Rectal smooth muscle tissue (tissue), 1 donor: Measurements from ENCODE around the gene NKD1.

Experiments
- H3K27ac ChIP-seq: one replicate; pipeline ENCODE4 v1.7.0; 2013; ENCODE audit warnings: low read depth, low read length, inconsistent platforms
- H3K27me3 ChIP-seq: one replicate; pipeline ENCODE4 v1.7.0; 2013; ENCODE audit warnings: low read length; ENCODE audit not compliant: control insufficient read depth, insufficient read depth
- H3K36me3 ChIP-seq: one replicate; pipeline ENCODE4 v1.7.0; 2013; ENCODE audit warnings: low read length; ENCODE audit not compliant: control insufficient read depth, insufficient read depth
- H3K4me1 ChIP-seq: one replicate; pipeline ENCODE4 v1.7.0; 2013; ENCODE audit warnings: low read length; ENCODE audit not compliant: control insufficient read depth, insufficient read depth
- H3K4me3 ChIP-seq: one replicate; pipeline ENCODE4 v1.7.0; 2013; ENCODE audit warnings: low read length
- H3K9ac ChIP-seq: one replicate; pipeline ENCODE4 v1.7.0; 2013; ENCODE audit warnings: low read length

NKD1 gene

GRCh38 chr16:50585331-50585776 is 37.2 kb downstream of the NKD1 start:
- Histone ChIP-seq H3K36me3 (no peaks in the 10 kb centered on the region), H3K4me3 (no peak overlapping the region), H3K9ac (no peak overlapping the region), H3K27me3 (no peaks in the 10 kb centered on the region), H3K27ac (peak overlapping the region; percentile 90), H3K4me1 (peaks cover 12% of the 10 kb centered on the region)

DNA sequence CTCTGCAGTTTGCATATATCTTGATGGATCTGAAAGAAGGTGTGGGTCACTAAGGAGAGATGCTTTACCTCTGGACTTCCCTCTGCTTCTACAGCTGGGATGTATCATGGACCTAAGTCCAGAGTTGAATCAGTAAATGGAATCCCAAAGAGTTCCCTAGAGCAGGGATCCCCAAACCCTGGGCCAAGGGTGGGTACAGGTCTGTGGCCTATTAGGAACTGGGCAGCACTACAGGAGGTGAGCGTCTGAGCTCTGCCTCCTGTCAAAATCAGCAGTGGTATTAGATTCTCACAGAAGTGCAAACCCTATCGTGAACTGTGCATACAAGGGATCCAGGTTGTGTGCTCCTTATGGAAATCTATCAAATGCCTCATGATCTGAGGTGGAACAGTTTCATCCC is 39.3 kb downstream of the NKD1 start:
- H3K4me3 ChIP-seq: no peak overlapping the region
- H3K36me3 ChIP-seq: no peaks in the 10 kb centered on the region
- H3K27ac ChIP-seq: no peak overlapping the region
- H3K4me1 ChIP-seq: peaks cover 20% of the 10 kb centered on the region
- H3K27me3 ChIP-seq: no peaks in the 10 kb centered on the region
- H3K9ac ChIP-seq: no peak overlapping the region

GRCh38 chr16:50588276-50588675 is 40.1 kb downstream of the NKD1 start:
- Histone ChIP-seq H3K36me3 (no peaks in the 10 kb centered on the region), H3K27me3 (no peaks in the 10 kb centered on the region), H3K4me3 (no peak overlapping the region), H3K9ac (no peak overlapping the region), H3K27ac (no peak overlapping the region), H3K4me1 (peaks cover 26% of the 10 kb centered on the region)

DNA sequence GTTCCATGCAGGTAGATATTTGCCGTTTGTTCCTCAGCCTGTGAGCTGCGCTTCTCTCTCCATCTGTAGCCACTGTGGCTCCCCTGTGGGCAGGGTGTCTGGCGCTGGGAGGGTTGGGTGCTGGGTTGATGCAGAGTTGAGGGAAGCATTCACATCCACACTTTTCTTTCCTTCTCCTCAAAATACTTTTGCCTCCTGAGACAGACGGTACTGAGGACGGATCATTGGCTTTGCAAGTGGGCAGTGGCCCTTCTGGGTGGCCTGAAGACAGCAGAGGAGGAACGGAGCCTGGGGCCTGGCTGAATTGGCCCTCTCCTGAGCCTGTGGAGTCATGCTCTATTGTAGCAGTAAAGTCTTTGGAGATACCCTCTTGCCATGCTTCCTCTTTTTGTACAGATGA is 43.0 kb downstream of the NKD1 start:
- Histone ChIP-seq H3K4me1 (peaks cover 18% of the 10 kb centered on the region), H3K27me3 (no peaks in the 10 kb centered on the region), H3K27ac (peak overlapping the region; percentile 79), H3K9ac (no peak overlapping the region), H3K4me3 (no peak overlapping the region), H3K36me3 (no peaks in the 10 kb centered on the region)

DNA sequence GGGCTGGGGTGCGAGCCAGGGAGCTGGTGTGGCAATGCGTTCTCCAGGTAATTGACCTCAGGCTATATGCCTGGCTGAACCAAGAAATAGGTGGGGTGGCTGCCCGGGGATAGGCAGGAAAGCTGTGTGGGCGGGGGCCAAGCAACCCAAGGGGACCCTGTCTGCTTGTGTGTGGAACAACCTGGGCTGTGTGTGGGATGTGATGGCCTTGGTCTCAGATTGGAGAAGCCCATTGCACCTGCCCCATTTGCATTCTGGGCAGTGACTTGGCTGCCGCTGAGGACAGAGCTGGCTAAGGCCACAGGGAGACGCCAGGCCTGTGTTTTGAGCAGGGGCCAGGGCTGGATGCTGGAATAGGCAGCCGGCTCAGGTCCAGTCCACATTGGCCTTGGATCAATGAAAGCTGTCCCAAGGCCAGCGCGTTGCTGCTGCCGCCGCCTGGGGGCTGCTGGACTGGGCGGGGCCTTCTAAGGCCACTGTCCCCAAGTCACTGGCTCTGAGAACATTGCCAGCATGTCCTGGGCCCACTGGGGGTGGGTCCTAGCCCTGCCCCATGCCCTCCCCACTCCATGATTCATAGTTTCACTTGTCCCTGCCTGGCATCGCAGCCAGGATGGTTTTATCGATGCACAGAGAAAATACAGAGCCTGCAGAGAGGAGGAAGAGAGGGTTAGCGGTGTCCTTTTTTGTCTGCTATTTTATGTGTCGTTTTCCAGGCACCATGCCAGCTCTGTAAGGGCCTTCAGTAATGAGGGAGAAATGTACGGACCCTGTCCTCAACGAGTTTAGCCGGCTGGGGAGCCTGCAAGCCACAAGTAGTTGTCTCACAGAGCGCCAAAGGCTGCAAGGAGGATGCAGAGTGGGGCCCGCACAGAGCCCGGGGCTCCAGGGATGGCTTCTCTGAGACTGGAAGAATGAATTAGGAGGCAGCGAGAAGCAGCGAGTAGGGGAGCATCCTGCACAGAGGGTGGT is 43.9 kb downstream of the NKD1 start:
- Histone ChIP-seq H3K4me3 (peak overlapping the region; percentile 2), H3K4me1 (peaks cover 18% of the 10 kb centered on the region), H3K27ac (peak overlapping the region; percentile 79), H3K27me3 (no peaks in the 10 kb centered on the region), H3K36me3 (no peaks in the 10 kb centered on the region), H3K9ac (peak overlapping the region; percentile 11)

DNA sequence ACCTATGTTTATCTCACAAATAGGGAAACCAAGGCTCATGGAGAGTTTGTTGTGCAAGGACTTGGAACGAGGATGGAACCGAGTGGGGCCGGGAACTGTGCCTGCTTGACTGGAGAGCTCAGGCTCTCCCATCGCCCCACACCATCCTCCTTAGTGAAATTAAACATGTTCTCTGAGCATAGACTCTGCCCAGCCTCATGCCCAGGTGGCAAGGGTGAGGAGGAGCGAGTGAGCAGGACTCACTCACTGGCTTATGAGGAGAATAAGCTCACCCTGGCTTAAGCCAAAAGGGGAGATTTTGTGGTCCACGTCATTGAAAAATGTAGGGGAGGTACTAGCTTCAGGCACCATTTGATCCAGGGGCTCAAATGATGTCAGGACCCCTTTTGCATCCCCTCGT is 44.8 kb downstream of the NKD1 start:
- peaks cover 18% of the 10 kb centered on the region for H3K4me1 ChIP-seq
- H3K27ac ChIP-seq: peak overlapping the region; percentile 79
- no peak overlapping the region for H3K4me3 ChIP-seq

DNA sequence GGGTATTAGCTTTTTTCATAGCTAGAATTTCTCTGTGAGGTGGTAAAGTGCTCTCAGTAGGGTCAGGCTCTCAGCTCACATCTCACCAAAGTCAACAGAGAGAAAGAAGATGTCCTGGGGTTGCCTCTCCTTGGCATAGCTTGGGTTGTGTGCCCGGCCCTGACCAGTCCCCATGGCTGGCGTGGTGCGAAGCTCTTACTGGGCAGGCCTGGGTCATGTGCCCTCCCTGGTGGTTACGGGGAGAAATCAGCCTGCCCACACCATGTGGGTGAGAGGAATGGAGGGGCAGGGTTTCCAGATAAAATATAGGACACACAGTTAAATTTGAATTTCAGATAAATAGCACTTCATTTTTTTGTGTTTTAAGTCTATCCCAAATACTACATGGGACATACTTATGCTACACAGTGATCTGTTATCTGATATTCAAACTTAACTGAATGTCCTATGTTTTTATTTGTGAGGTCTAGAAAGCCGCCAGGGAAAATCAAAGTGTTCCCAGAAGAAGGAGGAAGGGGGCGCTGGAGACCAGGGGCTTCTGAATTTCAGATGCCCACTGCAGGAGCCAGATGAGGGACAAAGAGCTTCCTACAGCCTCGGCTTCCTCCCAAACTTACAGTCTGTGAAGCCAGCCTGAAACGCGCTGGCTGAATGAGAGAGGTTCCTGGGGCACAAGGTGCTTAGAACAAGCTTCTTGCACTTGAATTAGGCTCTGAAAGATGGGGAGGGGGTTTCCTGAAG is 45.4 kb downstream of the NKD1 start:
- no peaks in the 10 kb centered on the region for H3K27me3 ChIP-seq
- H3K9ac ChIP-seq: no peak overlapping the region
- H3K36me3 ChIP-seq: no peaks in the 10 kb centered on the region
- H3K27ac ChIP-seq: peak overlapping the region; percentile 79
- H3K4me1 ChIP-seq: peaks cover 20% of the 10 kb centered on the region
- no peak overlapping the region for H3K4me3 ChIP-seq

More for the DNA sequence above, 44.8 kb downstream of the NKD1 start:
- H3K9ac ChIP-seq: no peak overlapping the region
- no peaks in the 10 kb centered on the region for H3K27me3 ChIP-seq
- H3K36me3 ChIP-seq: no peaks in the 10 kb centered on the region

GRCh38 chr16:50594308-50595260 is 46.4 kb downstream of the NKD1 start:
- peaks cover 30% of the 10 kb centered on the region for H3K4me1 ChIP-seq
- no peak overlapping the region for H3K27ac ChIP-seq
- H3K9ac ChIP-seq: no peak overlapping the region

GRCh38 chr16:50595859-50596258 is 47.7 kb downstream of the NKD1 start:
- Histone ChIP-seq H3K27ac (no peak overlapping the region), H3K4me3 (no peak overlapping the region)

More at GRCh38 chr16:50594308-50595260, 46.4 kb downstream of the NKD1 start:
- Histone ChIP-seq H3K4me3 (no peak overlapping the region), H3K36me3 (no peaks in the 10 kb centered on the region), H3K27me3 (no peaks in the 10 kb centered on the region)

DNA sequence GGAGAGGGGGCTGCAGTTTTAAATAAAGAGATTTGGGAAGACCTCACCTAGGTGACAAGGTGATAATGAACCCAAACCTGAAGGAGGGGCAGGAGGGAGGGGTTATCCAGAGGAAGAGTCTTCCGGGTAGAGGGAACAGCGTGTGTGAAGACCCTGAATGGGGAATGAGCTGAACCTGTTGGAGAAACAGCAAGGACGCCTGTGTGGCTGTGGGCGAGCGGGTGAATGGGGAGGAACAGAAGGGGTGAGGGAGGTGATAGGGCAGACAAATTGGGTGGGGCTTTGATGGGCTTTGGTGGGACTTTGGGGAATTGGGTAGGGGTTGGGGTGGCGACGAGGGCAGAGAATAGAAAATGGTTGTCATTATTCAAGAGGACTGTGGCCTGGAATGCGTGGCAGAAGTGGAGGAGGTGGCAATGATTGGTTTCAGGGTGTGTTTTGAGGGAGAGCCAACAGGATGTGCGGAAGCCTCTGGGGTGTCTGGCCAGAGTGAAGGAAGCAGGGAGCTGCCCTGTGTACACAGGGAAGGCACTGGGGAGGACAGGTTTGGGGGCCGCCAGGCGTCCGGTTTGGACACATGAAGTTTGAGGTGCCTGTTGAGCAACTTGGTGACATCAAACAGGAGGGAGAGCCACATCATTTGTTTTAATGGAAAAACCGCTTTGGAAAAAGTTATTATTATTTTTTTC is 48.7 kb downstream of the NKD1 start:
- H3K4me1 ChIP-seq: peaks cover 45% of the 10 kb centered on the region
- no peak overlapping the region for H3K27ac ChIP-seq
- H3K4me3 ChIP-seq: no peak overlapping the region
- H3K9ac ChIP-seq: no peak overlapping the region
- no peaks in the 10 kb centered on the region for H3K36me3 ChIP-seq
- no peaks in the 10 kb centered on the region for H3K27me3 ChIP-seq

More at GRCh38 chr16:50595859-50596258, 47.7 kb downstream of the NKD1 start:
- Histone ChIP-seq H3K27me3 (no peaks in the 10 kb centered on the region), H3K9ac (no peak overlapping the region), H3K4me1 (peaks cover 42% of the 10 kb centered on the region), H3K36me3 (no peaks in the 10 kb centered on the region)

DNA sequence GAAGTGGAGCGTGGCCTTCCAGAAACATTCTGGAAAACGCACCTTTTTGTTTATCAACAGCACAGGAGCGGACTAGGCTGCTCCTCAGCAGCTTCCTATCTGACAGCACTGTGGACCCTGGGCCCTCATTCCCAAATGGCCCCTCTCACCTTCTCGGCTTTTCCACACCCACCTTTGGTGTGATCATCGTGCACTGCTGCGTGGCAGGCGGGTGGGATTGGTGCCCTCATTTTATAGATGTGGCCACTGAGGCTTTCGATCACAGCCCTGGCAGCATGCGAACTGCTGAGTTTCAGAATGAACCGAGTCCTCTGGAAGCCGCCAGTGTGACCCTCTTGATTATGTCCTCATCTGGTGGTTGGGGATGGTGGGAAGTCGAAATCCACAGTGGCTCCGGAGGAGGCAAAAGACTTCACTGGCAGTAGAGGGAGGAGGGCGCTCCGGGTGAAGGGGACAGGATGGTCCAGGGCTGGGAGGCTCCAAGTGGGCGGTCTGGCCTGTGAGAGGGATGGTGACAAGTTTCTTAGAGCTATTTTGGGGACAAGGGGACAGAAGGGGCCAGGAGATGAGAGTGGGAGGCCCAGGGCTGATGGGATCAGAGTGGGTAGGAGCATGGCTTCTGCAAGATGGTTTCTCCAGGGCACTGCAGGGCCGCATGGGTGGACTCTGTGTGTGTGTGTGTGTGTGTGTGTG is 49.5 kb downstream of the NKD1 start:
- H3K9ac ChIP-seq: no peak overlapping the region
- H3K27ac ChIP-seq: no peak overlapping the region
- no peaks in the 10 kb centered on the region for H3K36me3 ChIP-seq
- H3K27me3 ChIP-seq: no peaks in the 10 kb centered on the region
- H3K4me3 ChIP-seq: no peak overlapping the region
- peaks cover 49% of the 10 kb centered on the region for H3K4me1 ChIP-seq
